Endothelial cell (in vitro differentiated cells): Measurements from ENCODE around the gene PINLYP. TPM values are rescaled to one million over a fixed set of nuclear protein-coding genes. Genes with fewer than 3 reads are reported as not detected.

Experiments used
- DNase-seq: peaks from one replicate; pipeline ENCODE4 v3.0.0; 2021; ENCODE audit warnings: low spot score
- H3K27ac Mint-ChIP-seq: one replicate; pipeline ENCODE4 v1.8.0; 2021; ENCODE audit warnings: mixed read lengths, inconsistent platforms; ENCODE audit not compliant: unreplicated experiment
- H3K27me3 Mint-ChIP-seq: one replicate; pipeline ENCODE4 v1.8.0; 2021; ENCODE audit warnings: mild to moderate bottlenecking, moderate library complexity, mixed read lengths, inconsistent platforms; ENCODE audit not compliant: unreplicated experiment
- H3K36me3 Mint-ChIP-seq: one replicate; pipeline ENCODE4 v1.8.0; 2021; ENCODE audit warnings: mild to moderate bottlenecking, low read depth, mixed read lengths, inconsistent platforms; ENCODE audit not compliant: unreplicated experiment
- H3K4me1 Mint-ChIP-seq: one replicate; pipeline ENCODE4 v1.8.0; 2021; ENCODE audit warnings: mild to moderate bottlenecking, mixed read lengths, inconsistent platforms; ENCODE audit not compliant: unreplicated experiment
- H3K4me3 Mint-ChIP-seq: one replicate; pipeline ENCODE4 v1.8.0; 2021; ENCODE audit warnings: mild to moderate bottlenecking, mixed read lengths, inconsistent platforms; ENCODE audit not compliant: unreplicated experiment
- H3K9me3 Mint-ChIP-seq: one replicate; pipeline ENCODE4 v1.8.0; 2021; ENCODE audit warnings: mixed read lengths, inconsistent platforms; ENCODE audit not compliant: unreplicated experiment
- long read RNA-seq: library from polyadenylated mRNA; unstranded; transcript quantifications from one replicate; pipeline ENCODE4 v2.0.0, GENCODE V29; 2020; ENCODE audit not compliant: unreplicated experiment
- total RNA-seq: library from RNA; stranded (reverse); fragmentation: NEBNext Ultra II Directional; extraction: Animal tissue kit (Norgen Biotek cat#: 25700); gene quantifications from one replicate; pipeline ENCODE4 v1.2.1, GENCODE V29; 2021; ENCODE audit not compliant: unreplicated experiment
- TF ChIP-seq, protein P1 (sequence below): fragments of 200-600 bp; sonication (generic); IDR thresholded peaks from one replicate; pipeline ENCODE4 v1.5.0; 2021; ENCODE audit warnings: antibody characterized with exemption; ENCODE audit not compliant: unreplicated experiment

Gene PINLYP
- 3.4 TPM for total RNA-seq
- long read RNA-seq, partial matches to known transcripts = 0 of 2 reads
- long read RNA-seq, other reads (novel, unspliced or antisense) = 0 of 2 reads

GRCh38 chr19:43575156-43575950, at the start of gene PINLYP, which contains the start of gene XRCC1:
Gene PINLYP (plus strand): TSS chr19:43575801. CDS start chr19:43577192, 1,391 bp downstream.
Gene XRCC1 (minus strand): TSS chr19:43575527. CDS start chr19:43575458, 69 bp downstream.
- peaks cover 17% of the 10 kb centered on the region for H3K27me3 Mint-ChIP-seq
- peak within 1 kb of the TSS; percentile 98 for H3K4me3 Mint-ChIP-seq
- TF ChIP-seq, protein P1, sequence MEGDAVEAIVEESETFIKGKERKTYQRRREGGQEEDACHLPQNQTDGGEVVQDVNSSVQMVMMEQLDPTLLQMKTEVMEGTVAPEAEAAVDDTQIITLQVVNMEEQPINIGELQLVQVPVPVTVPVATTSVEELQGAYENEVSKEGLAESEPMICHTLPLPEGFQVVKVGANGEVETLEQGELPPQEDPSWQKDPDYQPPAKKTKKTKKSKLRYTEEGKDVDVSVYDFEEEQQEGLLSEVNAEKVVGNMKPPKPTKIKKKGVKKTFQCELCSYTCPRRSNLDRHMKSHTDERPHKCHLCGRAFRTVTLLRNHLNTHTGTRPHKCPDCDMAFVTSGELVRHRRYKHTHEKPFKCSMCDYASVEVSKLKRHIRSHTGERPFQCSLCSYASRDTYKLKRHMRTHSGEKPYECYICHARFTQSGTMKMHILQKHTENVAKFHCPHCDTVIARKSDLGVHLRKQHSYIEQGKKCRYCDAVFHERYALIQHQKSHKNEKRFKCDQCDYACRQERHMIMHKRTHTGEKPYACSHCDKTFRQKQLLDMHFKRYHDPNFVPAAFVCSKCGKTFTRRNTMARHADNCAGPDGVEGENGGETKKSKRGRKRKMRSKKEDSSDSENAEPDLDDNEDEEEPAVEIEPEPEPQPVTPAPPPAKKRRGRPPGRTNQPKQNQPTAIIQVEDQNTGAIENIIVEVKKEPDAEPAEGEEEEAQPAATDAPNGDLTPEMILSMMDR = no peak
- peak within 1 kb of the TSS; percentile 99 for H3K27ac Mint-ChIP-seq
- H3K4me1 Mint-ChIP-seq = peaks cover 26% of the 10 kb centered on the region
- no peaks in the 10 kb centered on the region for H3K9me3 Mint-ChIP-seq
- peaks cover 13% of the 10 kb centered on the region for H3K36me3 Mint-ChIP-seq
- peak; percentile 96 for DNase-seq

GRCh38 chr19:43525836-43526771, 49.5 kb upstream of the PINLYP start:
- Mint-ChIP-seq H3K27ac (no peak overlapping the region), H3K36me3 (no peaks in the 10 kb centered on the region), H3K4me1 (peaks cover 9% of the 10 kb centered on the region)

DNA sequence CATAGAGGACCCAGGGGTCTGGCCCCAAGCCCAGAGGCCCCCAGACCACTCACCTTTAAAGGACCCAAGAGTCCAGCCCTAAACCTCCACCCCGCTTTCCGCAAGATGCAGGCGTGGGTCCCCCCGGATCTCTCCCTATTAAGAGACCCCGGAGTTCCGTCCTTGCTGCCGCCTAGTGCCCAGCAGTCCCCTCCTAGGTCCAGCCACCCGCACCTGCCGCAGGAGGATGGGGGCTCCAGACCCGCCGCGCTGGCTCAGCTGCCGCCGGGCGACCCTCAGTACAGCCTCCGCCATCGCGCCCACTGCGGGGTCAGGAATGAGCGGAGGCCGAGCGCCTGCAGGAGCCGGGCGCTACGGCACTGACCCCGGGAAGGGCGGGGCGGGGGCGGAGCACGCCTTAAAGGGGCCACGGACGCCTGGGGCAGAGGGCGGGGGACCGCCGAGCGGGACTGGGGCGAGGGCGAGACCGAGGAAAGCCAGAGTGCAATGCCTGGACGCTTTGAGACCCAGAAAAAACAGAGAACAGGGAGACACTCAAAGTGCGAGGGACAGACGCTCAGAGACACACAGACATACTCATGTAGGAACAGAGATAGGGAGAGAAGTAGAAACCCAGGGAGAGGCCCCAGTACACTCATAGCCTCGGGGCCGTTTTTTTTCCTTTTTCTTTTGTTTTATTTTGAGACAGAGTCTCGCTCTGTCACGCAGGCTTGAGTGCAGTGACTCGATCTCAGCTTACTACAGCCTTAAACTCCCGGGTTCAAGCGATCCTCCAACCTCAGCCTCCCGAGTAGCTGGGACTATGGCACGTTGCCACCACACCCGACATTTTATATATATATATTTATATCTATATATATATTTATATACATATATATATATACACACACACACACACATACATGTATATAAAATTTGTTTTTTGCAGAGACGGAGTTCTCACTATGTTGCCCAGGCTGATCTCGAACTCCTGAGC, 48.4 kb upstream of the PINLYP start, which contains the start of gene ETHE1:
TSS of gene ETHE1 (minus strand) at position 318 of the 976 bp plus-strand sequence. CDS start at position 294, 24 bp downstream.
- Mint-ChIP-seq H3K27me3 (peaks cover 5% of the 10 kb centered on the region), H3K4me1 (peaks cover 9% of the 10 kb centered on the region), H3K27ac (no peak within 1 kb of the TSS), H3K36me3 (no peaks in the 10 kb centered on the region), H3K4me3 (peak within 1 kb of the TSS; percentile 95), H3K9me3 (no peaks in the 10 kb centered on the region)
- TF ChIP-seq, protein P1 = no peak
- DNase-seq = peak; percentile 78

More at GRCh38 chr19:43525836-43526771, 49.5 kb upstream of the PINLYP start:
- TF ChIP-seq, protein P1 = no peak
- peak; percentile 34 for DNase-seq
- Mint-ChIP-seq H3K27me3 (peaks cover 5% of the 10 kb centered on the region), H3K4me3 (peak overlapping the region; percentile 95), H3K9me3 (no peaks in the 10 kb centered on the region)

DNA sequence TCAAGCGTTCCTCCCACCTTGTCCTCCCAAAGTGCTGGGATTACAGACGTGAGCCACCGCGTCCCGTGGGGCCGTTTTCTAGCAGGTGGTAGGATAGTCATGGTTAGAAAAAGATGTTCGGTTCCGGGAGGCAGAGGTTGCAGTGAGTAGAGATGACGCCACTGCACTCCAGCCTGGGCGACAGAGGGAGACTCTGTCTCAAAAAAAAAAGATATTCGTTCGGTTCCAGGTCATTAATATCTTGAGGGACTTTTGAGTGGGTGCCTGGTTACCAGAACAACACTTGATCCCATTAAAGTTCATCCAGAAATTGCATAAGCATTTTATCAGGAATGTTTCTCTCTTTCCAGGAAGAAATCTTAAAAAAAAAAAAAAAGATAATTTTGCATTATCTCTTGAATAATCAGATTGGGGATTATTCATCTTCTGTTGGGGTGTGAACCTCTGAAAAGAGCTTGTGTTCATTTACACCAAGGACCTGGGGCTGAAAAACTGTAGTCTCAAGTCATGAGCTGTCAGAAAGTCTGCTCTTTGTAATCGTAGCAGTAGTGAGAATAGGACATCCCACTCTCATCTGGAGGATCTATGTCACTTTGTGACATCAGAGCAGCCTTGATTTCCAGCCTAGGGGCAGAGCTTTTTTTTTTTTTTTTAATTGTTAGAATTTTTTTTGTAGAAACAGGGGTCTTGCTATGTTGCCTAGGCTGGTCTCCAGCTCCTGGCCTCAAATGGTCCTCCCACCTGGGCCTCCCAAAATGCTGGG, 47.6 kb upstream of the PINLYP start:
- no peak overlapping the region for H3K27ac Mint-ChIP-seq
- H3K27me3 Mint-ChIP-seq = peaks cover 5% of the 10 kb centered on the region
- TF ChIP-seq, protein P1 = no peak
- no peaks in the 10 kb centered on the region for H3K36me3 Mint-ChIP-seq
- H3K4me3 Mint-ChIP-seq = no peak overlapping the region
- peaks cover 9% of the 10 kb centered on the region for H3K4me1 Mint-ChIP-seq
- no peak for DNase-seq
- H3K9me3 Mint-ChIP-seq = no peaks in the 10 kb centered on the region
